ENCODE data around the gene IMMP1L.

IMMP1L gene

GRCh38 chr11:31477528-31478222, 31.7 kb downstream of the IMMP1L start:
- no peak for DNase-seq (ENCODE audit: low read depth, low spot score)

GRCh38 chr11:31474083-31474482, 35.3 kb downstream of the IMMP1L start:
- no peak for DNase-seq (ENCODE audit: low read depth, low spot score)

GRCh38 chr11:31464436-31464835, 45.0 kb downstream of the IMMP1L start:
- DNase-seq (ENCODE audit: low read depth, low spot score), result no peak

- DNase-seq (ENCODE audit: low read depth, low spot score), result no peak
Measured at GRCh38 chr11:31455177-31455576, 54.2 kb downstream of the IMMP1L start.

GRCh38 chr11:31450841-31451240, 58.6 kb downstream of the IMMP1L start:
- no peak for DNase-seq (ENCODE audit: low read depth, low spot score)

GRCh38 chr11:31449040-31449439, 60.4 kb downstream of the IMMP1L start:
- no peak for DNase-seq (ENCODE audit: low read depth, low spot score)

- no peak for DNase-seq (ENCODE audit: low read depth, low spot score)
Measured at GRCh38 chr11:31445621-31446020, 63.8 kb downstream of the IMMP1L start.

GRCh38 chr11:31443802-31444201, 65.6 kb downstream of the IMMP1L start:
- no peak for DNase-seq (ENCODE audit: low read depth, low spot score)

GRCh38 chr11:31442086-31442485, 67.3 kb downstream of the IMMP1L start:
- no peak for DNase-seq (ENCODE audit: low read depth, low spot score)

GRCh38 chr11:31441296-31441695, 68.1 kb downstream of the IMMP1L start:
- no peak for DNase-seq (ENCODE audit: low read depth, low spot score)

- no peak for DNase-seq (ENCODE audit: low read depth, low spot score)
Measured at GRCh38 chr11:31437742-31438435, 71.5 kb downstream of the IMMP1L start.

GRCh38 chr11:31433851-31434250, 75.6 kb downstream of the IMMP1L start:
- DNase-seq (ENCODE audit: low read depth, low spot score), result no peak

GRCh38 chr11:31424652-31425051, 84.8 kb downstream of the IMMP1L start:
- DNase-seq (ENCODE audit: low read depth, low spot score), result no peak

- no peak for DNase-seq (ENCODE audit: low read depth, low spot score)
Measured at GRCh38 chr11:31422703-31423102, 86.7 kb downstream of the IMMP1L start.

GRCh38 chr11:31421820-31422219, 87.6 kb downstream of the IMMP1L start:
- no peak for DNase-seq (ENCODE audit: low read depth, low spot score)

- no peak for DNase-seq (ENCODE audit: low read depth, low spot score)
Measured at GRCh38 chr11:31419669-31420068, 89.8 kb downstream of the IMMP1L start.

GRCh38 chr11:31419138-31419537, 90.3 kb downstream of the IMMP1L start:
- no peak for DNase-seq (ENCODE audit: low read depth, low spot score)

- DNase-seq (ENCODE audit: low read depth, low spot score), result no peak
Measured at GRCh38 chr11:31417816-31418215, 91.6 kb downstream of the IMMP1L start.

- no peak for DNase-seq (ENCODE audit: low read depth, low spot score)
Measured at GRCh38 chr11:31417357-31417756, 92.1 kb downstream of the IMMP1L start.

- no peak for DNase-seq (ENCODE audit: low read depth, low spot score)
Measured at GRCh38 chr11:31415435-31415834, 94.0 kb downstream of the IMMP1L start.

GRCh38 chr11:31414338-31414737, 95.1 kb downstream of the IMMP1L start:
- no peak for DNase-seq (ENCODE audit: low read depth, low spot score)

GRCh38 chr11:31412946-31413345, 96.5 kb downstream of the IMMP1L start:
- no peak for DNase-seq (ENCODE audit: low read depth, low spot score)

- DNase-seq (ENCODE audit: low read depth, low spot score), result no peak
Measured at GRCh38 chr11:31408201-31408600, 101.2 kb downstream of the IMMP1L start.

Data from ELF-1 (cell line).